ENCODE results near the gene KIF16B. TPM values are rescaled to one million over a fixed set of nuclear protein-coding genes. Genes with fewer than 3 reads are reported as not detected.

Gene KIF16B
- total RNA-seq, 1 donor from 2014 or later: 7.1 TPM

DNA sequence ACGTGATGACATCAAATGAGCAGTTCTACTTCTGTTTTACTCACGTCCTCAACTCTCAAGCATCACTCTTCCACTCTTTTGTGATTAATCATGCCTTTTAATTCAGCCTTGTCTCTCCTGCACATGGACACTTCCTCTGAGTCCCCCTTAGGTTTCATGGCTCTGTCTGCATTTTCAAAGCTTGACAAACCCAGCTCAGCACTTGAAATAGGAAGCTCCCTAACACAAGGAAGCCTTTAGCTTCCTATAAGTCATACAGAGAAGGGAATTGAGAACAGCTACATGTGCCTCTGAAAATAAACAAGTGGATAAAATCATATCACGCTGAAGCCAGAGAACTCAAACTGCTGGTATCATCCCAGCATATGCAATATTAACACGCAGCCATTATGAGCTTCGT is 21.2 kb downstream of the KIF16B start:
- no peak for DNase-seq (ENCODE audit: low read depth)
- TF ChIP-seq, protein P1, sequence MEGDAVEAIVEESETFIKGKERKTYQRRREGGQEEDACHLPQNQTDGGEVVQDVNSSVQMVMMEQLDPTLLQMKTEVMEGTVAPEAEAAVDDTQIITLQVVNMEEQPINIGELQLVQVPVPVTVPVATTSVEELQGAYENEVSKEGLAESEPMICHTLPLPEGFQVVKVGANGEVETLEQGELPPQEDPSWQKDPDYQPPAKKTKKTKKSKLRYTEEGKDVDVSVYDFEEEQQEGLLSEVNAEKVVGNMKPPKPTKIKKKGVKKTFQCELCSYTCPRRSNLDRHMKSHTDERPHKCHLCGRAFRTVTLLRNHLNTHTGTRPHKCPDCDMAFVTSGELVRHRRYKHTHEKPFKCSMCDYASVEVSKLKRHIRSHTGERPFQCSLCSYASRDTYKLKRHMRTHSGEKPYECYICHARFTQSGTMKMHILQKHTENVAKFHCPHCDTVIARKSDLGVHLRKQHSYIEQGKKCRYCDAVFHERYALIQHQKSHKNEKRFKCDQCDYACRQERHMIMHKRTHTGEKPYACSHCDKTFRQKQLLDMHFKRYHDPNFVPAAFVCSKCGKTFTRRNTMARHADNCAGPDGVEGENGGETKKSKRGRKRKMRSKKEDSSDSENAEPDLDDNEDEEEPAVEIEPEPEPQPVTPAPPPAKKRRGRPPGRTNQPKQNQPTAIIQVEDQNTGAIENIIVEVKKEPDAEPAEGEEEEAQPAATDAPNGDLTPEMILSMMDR (IDR thresholded peaks at IDR 0.05; ENCODE audit: insufficient read depth, low read length, poor library complexity, severe bottlenecking): no peak
- no peaks in the 10 kb centered on the region for H3K36me3 ChIP-seq (ENCODE audit: control insufficient read depth, insufficient read depth, low read length)
- no peak overlapping the region for H3K4me3 ChIP-seq (ENCODE audit: low read depth, low read length)
- no peaks in the 10 kb centered on the region for H3K27me3 ChIP-seq (ENCODE audit: control insufficient read depth, insufficient read depth, low read length)

DNA sequence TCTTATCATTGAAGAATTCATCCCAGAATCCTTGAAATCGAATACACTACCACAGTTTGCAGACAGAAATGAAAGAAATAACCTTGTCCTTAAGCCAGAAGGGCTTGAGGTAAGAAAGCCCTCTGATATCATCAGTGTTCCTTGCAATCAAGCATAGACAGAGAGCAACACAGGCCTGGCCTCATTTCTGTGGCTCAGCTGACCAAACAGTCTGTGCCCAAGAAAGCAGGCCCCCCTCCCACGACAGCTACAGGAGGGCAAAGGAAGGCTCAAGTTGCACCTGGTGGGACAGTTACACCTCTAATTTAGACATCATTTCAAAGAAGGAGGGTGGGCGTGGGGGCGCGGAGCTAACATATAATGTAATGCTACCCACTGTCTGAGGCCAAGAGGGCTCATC is 21.6 kb downstream of the KIF16B start:
- no peak for DNase-seq (ENCODE audit: low read depth)
- H3K27me3 ChIP-seq (ENCODE audit: control insufficient read depth, insufficient read depth, low read length): no peaks in the 10 kb centered on the region
- TF ChIP-seq, protein P1 (IDR thresholded peaks at IDR 0.05; ENCODE audit: insufficient read depth, low read length, poor library complexity, severe bottlenecking): no peak
- no peaks in the 10 kb centered on the region for H3K36me3 ChIP-seq (ENCODE audit: control insufficient read depth, insufficient read depth, low read length)
- no peak overlapping the region for H3K4me3 ChIP-seq (ENCODE audit: low read depth, low read length)

DNA sequence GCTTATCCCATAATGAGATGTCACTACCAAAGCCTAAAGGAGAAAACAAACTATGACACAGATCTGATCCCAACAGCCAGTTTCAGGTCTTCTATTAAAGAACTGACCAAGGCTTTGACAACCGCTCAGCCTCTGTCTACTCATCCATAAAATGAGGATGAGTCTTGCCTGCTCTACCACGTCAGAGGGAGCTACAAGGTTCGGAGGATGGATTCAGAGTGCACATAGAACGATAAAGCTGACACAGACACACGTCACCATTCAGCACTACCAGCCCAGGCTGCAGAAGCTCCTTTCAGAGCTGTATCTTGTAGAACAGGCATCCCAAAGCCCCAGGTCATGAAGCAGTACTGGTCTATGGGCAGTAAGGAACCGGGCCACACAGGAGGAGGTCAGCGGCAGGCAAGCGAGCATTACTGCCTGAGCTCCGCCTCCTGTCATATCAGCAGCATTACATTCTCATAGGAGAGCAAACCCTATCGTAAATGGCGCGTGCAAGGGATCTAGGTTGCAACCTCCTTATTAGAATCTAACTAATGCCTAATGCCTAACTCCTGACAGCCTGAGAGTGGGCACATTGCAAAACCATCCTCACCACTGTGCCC is 25.1 kb downstream of the KIF16B start:
- Histone ChIP-seq H3K4me3 (ENCODE audit: low read depth, low read length) (no peak overlapping the region), H3K36me3 (ENCODE audit: control insufficient read depth, insufficient read depth, low read length) (no peaks in the 10 kb centered on the region), H3K27me3 (ENCODE audit: control insufficient read depth, insufficient read depth, low read length) (no peaks in the 10 kb centered on the region)
- TF ChIP-seq, protein P1 (IDR thresholded peaks at IDR 0.05; ENCODE audit: insufficient read depth, low read length, poor library complexity, severe bottlenecking): no peak
- no peak for DNase-seq (ENCODE audit: low read depth)

DNA sequence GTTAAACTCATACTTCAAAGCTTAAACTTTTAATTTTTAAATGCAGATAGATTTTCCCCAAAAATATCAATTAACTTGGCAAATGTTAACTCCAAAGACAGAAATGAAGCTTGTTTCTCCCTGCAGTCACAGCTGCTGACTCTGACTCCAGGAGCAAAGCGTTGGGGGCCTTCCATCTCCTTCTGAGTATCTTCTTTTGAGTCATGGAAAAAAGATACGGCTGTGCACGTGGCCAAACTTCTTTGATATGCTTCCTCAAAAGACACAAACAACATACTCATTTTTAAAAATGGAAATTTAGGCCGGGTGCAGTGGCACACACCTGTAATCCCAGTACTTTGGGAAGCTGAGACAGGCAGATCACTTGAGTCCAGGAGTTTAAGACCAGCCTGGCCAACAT is 28.3 kb downstream of the KIF16B start:
- no peak overlapping the region for H3K4me3 ChIP-seq (ENCODE audit: low read depth, low read length)
- TF ChIP-seq, protein P1 (IDR thresholded peaks at IDR 0.05; ENCODE audit: insufficient read depth, low read length, poor library complexity, severe bottlenecking): no peak
- no peaks in the 10 kb centered on the region for H3K27me3 ChIP-seq (ENCODE audit: control insufficient read depth, insufficient read depth, low read length)
- no peak for DNase-seq (ENCODE audit: low read depth)
- H3K36me3 ChIP-seq (ENCODE audit: control insufficient read depth, insufficient read depth, low read length): no peaks in the 10 kb centered on the region

DNA sequence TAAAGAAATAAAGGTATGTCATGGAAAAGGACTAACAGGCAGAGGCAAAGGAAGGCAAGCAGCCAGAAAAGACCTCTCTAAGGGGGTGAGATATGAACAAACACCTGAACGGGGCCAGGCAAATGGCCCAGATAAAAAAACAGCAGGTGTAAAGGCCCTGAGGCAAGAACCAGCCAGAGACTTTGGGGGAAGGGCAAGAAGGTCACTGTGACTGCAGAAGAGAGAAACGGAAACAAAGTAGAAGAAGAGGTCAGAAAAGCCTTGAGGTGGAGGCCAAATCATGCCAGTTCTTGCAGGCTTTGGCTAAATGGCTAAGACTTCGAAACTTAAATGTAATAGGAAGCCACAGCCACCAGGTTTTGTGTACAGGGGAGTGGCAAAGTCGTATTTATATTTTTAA is 30.8 kb downstream of the KIF16B start:
- Histone ChIP-seq H3K36me3 (ENCODE audit: control insufficient read depth, insufficient read depth, low read length) (no peaks in the 10 kb centered on the region), H3K4me3 (ENCODE audit: low read depth, low read length) (no peak overlapping the region), H3K27me3 (ENCODE audit: control insufficient read depth, insufficient read depth, low read length) (no peaks in the 10 kb centered on the region)
- DNase-seq (ENCODE audit: low read depth): no peak
- TF ChIP-seq, protein P1 (IDR thresholded peaks at IDR 0.05; ENCODE audit: insufficient read depth, low read length, poor library complexity, severe bottlenecking): no peak

DNA sequence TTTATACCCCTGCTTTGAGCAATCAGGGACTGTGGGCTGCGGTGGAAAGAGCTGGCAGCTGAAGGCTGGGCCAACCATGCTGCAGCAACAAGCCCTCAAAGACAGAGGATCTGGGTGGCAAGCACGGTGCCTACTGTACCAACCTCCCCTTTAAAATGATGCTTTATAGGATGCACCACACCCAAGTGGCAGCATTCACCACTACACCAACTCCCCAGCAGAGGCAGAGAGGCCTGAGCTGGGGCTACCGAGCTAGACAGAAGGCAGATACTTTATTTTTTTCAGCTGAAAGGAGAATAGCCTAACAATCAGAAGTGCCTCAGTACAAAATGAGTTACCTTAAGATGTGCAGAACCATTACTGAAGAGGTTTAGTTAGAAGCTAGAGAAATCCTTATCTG is 31.4 kb downstream of the KIF16B start:
- TF ChIP-seq, protein P1 (IDR thresholded peaks at IDR 0.05; ENCODE audit: insufficient read depth, low read length, poor library complexity, severe bottlenecking): no peak
- no peak for DNase-seq (ENCODE audit: low read depth)

More for the DNA sequence above, 31.4 kb downstream of the KIF16B start:
- Histone ChIP-seq H3K36me3 (ENCODE audit: control insufficient read depth, insufficient read depth, low read length) (no peaks in the 10 kb centered on the region), H3K4me3 (ENCODE audit: low read depth, low read length) (no peak overlapping the region), H3K27me3 (ENCODE audit: control insufficient read depth, insufficient read depth, low read length) (no peaks in the 10 kb centered on the region)
